H9 (cell line): ENCODE results near the gene AAMP. TPM values are rescaled to one million over a fixed set of nuclear protein-coding genes. Genes with fewer than 3 reads are reported as not detected.

Experiments
- DNase-seq: peaks from one replicate; pipeline ENCODE4 v3.0.0-alpha.2; 2017
- H2AFZ ChIP-seq: one replicate; pipeline ENCODE4 v1.6.1; 2013; ENCODE audit warnings: mild to moderate bottlenecking, low read length, control low read depth, moderate library complexity
- H2AK5ac ChIP-seq: 2 replicates; pipeline ENCODE4 v1.6.1; 2013; ENCODE audit warnings: low read length, control low read depth, mixed read lengths; ENCODE audit not compliant: insufficient read length
- H2BK120ac ChIP-seq: one replicate; pipeline ENCODE4 v1.6.1; 2013; ENCODE audit warnings: low read depth, mild to moderate bottlenecking, low read length, control low read depth, inconsistent platforms; ENCODE audit not compliant: poor library complexity, severe bottlenecking
- H2BK12ac ChIP-seq: 2 replicates; pipeline ENCODE4 v1.6.1; 2013; ENCODE audit warnings: low read length, control low read depth, mixed read lengths, low read depth; ENCODE audit not compliant: insufficient read length
- H2BK15ac ChIP-seq: 2 replicates; pipeline ENCODE4 v1.6.1; 2013; ENCODE audit warnings: low read depth, low read length, control low read depth
- H2BK20ac ChIP-seq: one replicate; pipeline ENCODE4 v1.6.1; 2013; ENCODE audit warnings: low read depth, mild to moderate bottlenecking, low read length, control low read depth, inconsistent platforms; ENCODE audit not compliant: poor library complexity, severe bottlenecking
- H2BK5ac ChIP-seq: 2 replicates; pipeline ENCODE4 v1.6.1; 2013; ENCODE audit warnings: low read length, control low read depth, mixed read lengths; ENCODE audit not compliant: insufficient read length
- H3K14ac ChIP-seq: 2 replicates; pipeline ENCODE4 v1.6.1; 2013; ENCODE audit warnings: low read length, control low read depth; ENCODE audit not compliant: insufficient read depth
- H3K18ac ChIP-seq: 2 replicates; pipeline ENCODE4 v1.6.1; 2013; ENCODE audit warnings: low read depth, mild to moderate bottlenecking, mixed read lengths, low read length, control low read depth; ENCODE audit not compliant: insufficient read length
- H3K23ac ChIP-seq: 2 replicates; pipeline ENCODE4 v1.6.1; 2013; ENCODE audit warnings: low read length, control low read depth, mixed read lengths, low read depth; ENCODE audit not compliant: insufficient read length
- H3K23me2 ChIP-seq: 2 replicates; pipeline ENCODE4 v1.6.1; 2013; ENCODE audit warnings: low read depth, mild to moderate bottlenecking, mixed read lengths, low read length, control low read depth; ENCODE audit not compliant: insufficient read length, poor library complexity, severe bottlenecking
- H3K27ac ChIP-seq: 2 replicates; pipeline ENCODE4 v1.5.1; 2013; ENCODE audit warnings: low read length, control low read depth, mixed read lengths, low read depth; ENCODE audit not compliant: insufficient read length
- H3K27me3 ChIP-seq: 2 replicates; pipeline ENCODE4 v1.6.1; 2013; ENCODE audit warnings: low read length, control low read depth, inconsistent platforms; ENCODE audit not compliant: insufficient read depth
- H3K4ac ChIP-seq: 2 replicates; pipeline ENCODE4 v1.6.1; 2013; ENCODE audit warnings: low read depth, mild to moderate bottlenecking, control low read depth, inconsistent platforms, low read length, moderate library complexity
- H3K4me1 ChIP-seq: 2 replicates; pipeline ENCODE4 v1.6.1; 2013; ENCODE audit warnings: low read length, control low read depth, inconsistent platforms; ENCODE audit not compliant: insufficient read depth
- H3K4me2 ChIP-seq: 2 replicates; pipeline ENCODE4 v1.6.1; 2013; ENCODE audit warnings: low read length, control low read depth, mixed read lengths; ENCODE audit not compliant: insufficient read length, insufficient read depth
- H3K56ac ChIP-seq: 2 replicates; pipeline ENCODE4 v1.6.1; 2013; ENCODE audit warnings: low read depth, mild to moderate bottlenecking, mixed read lengths, low read length, control low read depth; ENCODE audit not compliant: insufficient read length
- H3K79me1 ChIP-seq: 2 replicates; pipeline ENCODE4 v1.6.1; 2013; ENCODE audit warnings: low read depth, mild to moderate bottlenecking, moderate library complexity, low read length, control low read depth, inconsistent platforms; ENCODE audit not compliant: insufficient read depth, poor library complexity, severe bottlenecking
- H3K79me2 ChIP-seq: 2 replicates; pipeline ENCODE4 v1.6.1; 2013; ENCODE audit warnings: low read length, control low read depth, inconsistent platforms; ENCODE audit not compliant: insufficient read depth
- H3K9ac ChIP-seq: 2 replicates; pipeline ENCODE4 v1.6.1; 2013; ENCODE audit warnings: low read length, control low read depth, mixed read lengths; ENCODE audit not compliant: insufficient read length; ENCODE audit errors: extremely low read depth
- H3K9me3 ChIP-seq: one replicate; pipeline ENCODE4 v1.6.1; 2013; ENCODE audit warnings: low read depth, low read length, inconsistent platforms; ENCODE audit not compliant: control insufficient read depth
- H3T11ph ChIP-seq: one replicate; pipeline ENCODE4 v1.6.1; 2013; ENCODE audit warnings: mild to moderate bottlenecking, low read length, control low read depth, inconsistent platforms
- H4K20me1 ChIP-seq: one replicate; pipeline ENCODE4 v1.6.1; 2013; ENCODE audit not compliant: control insufficient read depth, insufficient read length, insufficient read depth
- H4K5ac ChIP-seq: 2 replicates; pipeline ENCODE4 v1.6.1; 2013; ENCODE audit warnings: low read depth, mild to moderate bottlenecking, mixed read lengths, low read length, control low read depth; ENCODE audit not compliant: insufficient read length
- H4K8ac ChIP-seq: replicated peaks from 2 replicates; pipeline ENCODE4 v1.6.1; 2013; ENCODE audit warnings: low read length, control low read depth, mixed read lengths, low read depth; ENCODE audit not compliant: insufficient read length
- H4K91ac ChIP-seq: 2 replicates; pipeline ENCODE4 v1.6.1; 2013; ENCODE audit warnings: low read depth, mild to moderate bottlenecking, moderate library complexity, mixed read lengths, low read length, control low read depth; ENCODE audit not compliant: insufficient read length
- H3K27ac Mint-ChIP-seq, 3 experiments: 2 replicates in 2 of 3; 3 replicates in 1 of 3; pipeline ENCODE4 v1.8.0; 2020 to 2021; ENCODE audit warnings: mixed read lengths in 3 of 3, mild to moderate bottlenecking in 1 of 3, moderate library complexity in 1 of 3
- H3K27me3 Mint-ChIP-seq: 2 replicates; pipeline ENCODE4 v1.8.0; 2021; ENCODE audit warnings: low read depth, mild to moderate bottlenecking, moderate library complexity, mixed read lengths
- H3K36me3 Mint-ChIP-seq, 3 experiments: 2 replicates in 2 of 3; 3 replicates in 1 of 3; pipeline ENCODE4 v1.8.0; 2020 to 2021; ENCODE audit warnings: low read depth in 3 of 3, mixed read lengths in 3 of 3; ENCODE audit not compliant: insufficient read depth in 1 of 3
- H3K4me1 Mint-ChIP-seq, 2 experiments: 2 replicates each; pipeline ENCODE4 v1.8.0; 2020; ENCODE audit warnings: mixed read lengths in 2 of 2
- H3K4me3 Mint-ChIP-seq, 2 experiments: 2 replicates in 1 of 2; 3 replicates in 1 of 2; pipeline ENCODE4 v1.8.0; 2020 to 2021; ENCODE audit warnings: mild to moderate bottlenecking in 2 of 2, mixed read lengths in 2 of 2, moderate library complexity in 1 of 2
- H3K9me3 Mint-ChIP-seq, 2 experiments: 2 replicates in 1 of 2; 3 replicates in 1 of 2; pipeline ENCODE4 v1.8.0; 2020; ENCODE audit warnings: mild to moderate bottlenecking in 2 of 2, mixed read lengths in 2 of 2, moderate library complexity in 1 of 2
- WGBS: extraction: QIAGEN DNeasy Blood & Tissue Kit; methylation state at CpG from one replicate; pipeline ENCODE4 v1.1.7; 2013; ENCODE audit warnings: missing lambda C conversion rate, low lambda C conversion rate, mixed read lengths; ENCODE audit not compliant: insufficient read length; ENCODE audit errors: extremely low coverage; 5-methylcytosine and 5-hydroxymethylcytosine counted together
- total RNA-seq: library from RNA; stranded (reverse); gene quantifications from 2 replicates; pipeline ENCODE4 v1.2.1, GENCODE V29; 2021
- TF ChIP-seq, protein P1 (sequence below): fragments of 200-600 bp; sonication (generic); conservative IDR thresholded peaks from 3 replicates; pipeline ENCODE4 v1.8.0; 2021; ENCODE audit warnings: antibody characterized with exemption, mild to moderate bottlenecking

Gene AAMP
- total RNA-seq, 1 experiment from 2014 or later: 103 TPM

DNA sequence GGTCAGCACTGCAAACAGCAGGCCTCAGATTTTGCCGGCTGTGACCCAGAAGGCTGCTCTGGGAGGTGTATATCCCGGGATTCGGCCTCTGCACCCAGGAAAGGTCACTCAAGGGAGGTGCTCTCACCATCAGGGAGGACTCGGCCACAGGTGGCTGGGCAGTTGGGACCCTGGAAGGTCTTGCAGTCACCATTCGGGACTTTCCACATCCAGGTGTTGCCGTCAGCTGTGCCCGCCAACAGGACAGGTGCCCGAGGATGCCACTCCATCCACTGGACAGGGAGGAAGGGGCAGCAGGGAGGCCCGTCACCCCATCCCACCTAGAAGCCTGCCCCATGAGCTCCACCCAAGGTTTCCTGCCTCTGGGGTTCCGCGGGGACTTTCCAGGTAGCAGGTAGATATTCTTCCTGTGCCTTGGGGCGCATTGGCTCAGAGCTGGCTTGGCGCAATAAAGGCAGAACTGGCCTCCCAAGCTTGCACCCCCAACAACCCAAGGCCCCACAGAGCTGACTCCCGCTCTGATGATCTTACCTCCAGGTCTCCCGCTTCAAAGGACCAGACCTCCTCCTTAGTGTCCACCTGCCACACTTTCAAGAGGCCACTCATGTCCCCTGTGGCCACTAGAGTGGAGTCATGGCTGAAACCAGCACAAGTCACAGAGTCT, 3.5 kb downstream of the AAMP start:
- no peak overlapping the region for H4K8ac ChIP-seq
- peaks cover 3% of the 10 kb centered on the region; the same call in 1 of the 2 replicates for H3K4me1 ChIP-seq
- no peak overlapping the region for H2BK15ac ChIP-seq
- TF ChIP-seq, protein P1, sequence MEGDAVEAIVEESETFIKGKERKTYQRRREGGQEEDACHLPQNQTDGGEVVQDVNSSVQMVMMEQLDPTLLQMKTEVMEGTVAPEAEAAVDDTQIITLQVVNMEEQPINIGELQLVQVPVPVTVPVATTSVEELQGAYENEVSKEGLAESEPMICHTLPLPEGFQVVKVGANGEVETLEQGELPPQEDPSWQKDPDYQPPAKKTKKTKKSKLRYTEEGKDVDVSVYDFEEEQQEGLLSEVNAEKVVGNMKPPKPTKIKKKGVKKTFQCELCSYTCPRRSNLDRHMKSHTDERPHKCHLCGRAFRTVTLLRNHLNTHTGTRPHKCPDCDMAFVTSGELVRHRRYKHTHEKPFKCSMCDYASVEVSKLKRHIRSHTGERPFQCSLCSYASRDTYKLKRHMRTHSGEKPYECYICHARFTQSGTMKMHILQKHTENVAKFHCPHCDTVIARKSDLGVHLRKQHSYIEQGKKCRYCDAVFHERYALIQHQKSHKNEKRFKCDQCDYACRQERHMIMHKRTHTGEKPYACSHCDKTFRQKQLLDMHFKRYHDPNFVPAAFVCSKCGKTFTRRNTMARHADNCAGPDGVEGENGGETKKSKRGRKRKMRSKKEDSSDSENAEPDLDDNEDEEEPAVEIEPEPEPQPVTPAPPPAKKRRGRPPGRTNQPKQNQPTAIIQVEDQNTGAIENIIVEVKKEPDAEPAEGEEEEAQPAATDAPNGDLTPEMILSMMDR: no peak
- no peaks in the 10 kb centered on the region for H3K27me3 ChIP-seq
- H2BK20ac ChIP-seq: no peak overlapping the region
- no peak for DNase-seq
- Mint-ChIP-seq H3K4me1 (peaks cover 11 to 16% of the 10 kb centered on the region in 2 experiments), H3K36me3 (peaks cover 19 to 42% (median 38%) of the 10 kb centered on the region in 3 experiments; a peak in 6 of 7 replicates), H3K9me3 (no peaks in the 10 kb centered on the region), H3K27me3 (no peaks in the 10 kb centered on the region; the same call in 1 of the 2 replicates), H3K27ac (peak overlapping the region in 1 of 3 experiments; percentile 72; a peak in 1 of 7 replicates), H3K4me3 (no peak overlapping the region)
- H3T11ph ChIP-seq: no peak overlapping the region
- H4K20me1 ChIP-seq: no peaks in the 10 kb centered on the region
- no peak overlapping the region for H3K4me2 ChIP-seq
- H3K23ac ChIP-seq: no peak overlapping the region
- no peak overlapping the region for H2AK5ac ChIP-seq
- H3K9ac ChIP-seq: no peak overlapping the region
- H4K5ac ChIP-seq: no peak overlapping the region
- H2BK5ac ChIP-seq: no peak overlapping the region
- H3K27ac ChIP-seq: no peak overlapping the region
- H3K14ac ChIP-seq: no peak overlapping the region
- H3K79me1 ChIP-seq: no peaks in the 10 kb centered on the region
- H2BK120ac ChIP-seq: no peak overlapping the region
- no peak overlapping the region for H3K4ac ChIP-seq
- H4K91ac ChIP-seq: no peak overlapping the region
- H3K56ac ChIP-seq: no peak overlapping the region
- no peaks in the 10 kb centered on the region for H3K79me2 ChIP-seq
- WGBS: no CpG with 5 or more reads among the region's 15 CpGs
- no peaks in the 10 kb centered on the region for H3K9me3 ChIP-seq
- H3K18ac ChIP-seq: no peak overlapping the region
- H3K23me2 ChIP-seq: peaks cover 9% of the 10 kb centered on the region
- no peak overlapping the region for H2BK12ac ChIP-seq
- no peak overlapping the region for H2AFZ ChIP-seq
